Stimulated activated memory B cell treated with anti-CD40 and anti-IgM and Interleukin-4, amounts not matched to agents 10 μg/mL and 1 μg/mL and 100 μg/mL, for 72 hours (primary cell): Measurements from ENCODE around the gene CDRT4.
"Not testable (repeated sequence)": the region's sequence is repeated elsewhere in the genome, so short reads cannot be mapped to it uniquely, and the experiment has no call there.

Source experiments
- ATAC-seq: fragments of 150-1000 bp; cut with Tn5 transposase; 2 replicates; pipeline ENCODE4 v1.10.0; 2021
- H3K27ac Mint-ChIP-seq: one replicate; pipeline ENCODE4 v1.8.0; 2022; ENCODE audit warnings: mild to moderate bottlenecking, mixed read lengths
- H3K27me3 Mint-ChIP-seq: one replicate; pipeline ENCODE4 v1.8.0; 2022; ENCODE audit warnings: mixed read lengths
- H3K36me3 Mint-ChIP-seq: one replicate; pipeline ENCODE4 v1.8.0; 2022; ENCODE audit warnings: mixed read lengths
- H3K4me1 Mint-ChIP-seq: one replicate; pipeline ENCODE4 v1.8.0; 2022; ENCODE audit warnings: mixed read lengths
- H3K4me3 Mint-ChIP-seq: one replicate; pipeline ENCODE4 v1.8.0; 2022; ENCODE audit warnings: mild to moderate bottlenecking, moderate library complexity, mixed read lengths
- H3K9me3 Mint-ChIP-seq: one replicate; pipeline ENCODE4 v1.8.0; 2022; ENCODE audit warnings: mixed read lengths

CDRT4 gene

GRCh38 chr17:15467592-15467991 is at the start of gene CDRT4:
Gene CDRT4, minus strand, starts transcription at chr17:15467621. Its CDS starts 27,383 bp downstream, at chr17:15440238.
- ATAC-seq: no peak
- no peaks in the 10 kb centered on the region for H3K4me1 Mint-ChIP-seq
- H3K9me3 Mint-ChIP-seq: peaks cover 1% of the 10 kb centered on the region
- H3K4me3 Mint-ChIP-seq: no peak within 1 kb of the TSS
- no peaks in the 10 kb centered on the region for H3K27me3 Mint-ChIP-seq
- H3K27ac Mint-ChIP-seq: no peak within 1 kb of the TSS
- peaks cover 6% of the 10 kb centered on the region for H3K36me3 Mint-ChIP-seq

GRCh38 chr17:15516150-15516549 is 48.7 kb upstream of the CDRT4 start:
- no peak overlapping the region for H3K27ac Mint-ChIP-seq
- H3K36me3 Mint-ChIP-seq: peaks cover 41% of the 10 kb centered on the region
- no peak overlapping the region for H3K4me3 Mint-ChIP-seq
- no peaks in the 10 kb centered on the region for H3K27me3 Mint-ChIP-seq
- H3K4me1 Mint-ChIP-seq: no peaks in the 10 kb centered on the region
- no peaks in the 10 kb centered on the region for H3K9me3 Mint-ChIP-seq
- no peak for ATAC-seq

GRCh38 chr17:15514469-15514868 is 47.0 kb upstream of the CDRT4 start:
- no peaks in the 10 kb centered on the region for H3K9me3 Mint-ChIP-seq
- H3K36me3 Mint-ChIP-seq: peaks cover 47% of the 10 kb centered on the region
- no peak overlapping the region for H3K27ac Mint-ChIP-seq
- no peaks in the 10 kb centered on the region for H3K27me3 Mint-ChIP-seq
- no peak for ATAC-seq
- H3K4me3 Mint-ChIP-seq: no peak overlapping the region
- H3K4me1 Mint-ChIP-seq: no peaks in the 10 kb centered on the region

- no peak overlapping the region for H3K4me3 Mint-ChIP-seq
- no peak overlapping the region for H3K27ac Mint-ChIP-seq
- no peaks in the 10 kb centered on the region for H3K9me3 Mint-ChIP-seq
These were observed 46.5 kb upstream of the CDRT4 start for GRCh38 chr17:15513856-15514459.

GRCh38 chr17:15513058-15513791 is 45.8 kb upstream of the CDRT4 start:
- no peaks in the 10 kb centered on the region for H3K9me3 Mint-ChIP-seq
- H3K27me3 Mint-ChIP-seq: no peaks in the 10 kb centered on the region
- ATAC-seq: no peak
- no peak overlapping the region for H3K27ac Mint-ChIP-seq
- H3K4me1 Mint-ChIP-seq: no peaks in the 10 kb centered on the region
- H3K4me3 Mint-ChIP-seq: no peak overlapping the region
- H3K36me3 Mint-ChIP-seq: peaks cover 47% of the 10 kb centered on the region

More at GRCh38 chr17:15513856-15514459, 46.5 kb upstream of the CDRT4 start:
- no peak for ATAC-seq
- H3K27me3 Mint-ChIP-seq: no peaks in the 10 kb centered on the region
- H3K4me1 Mint-ChIP-seq: no peaks in the 10 kb centered on the region
- peaks cover 45% of the 10 kb centered on the region for H3K36me3 Mint-ChIP-seq

GRCh38 chr17:15512071-15512709 is 44.8 kb upstream of the CDRT4 start:
- H3K9me3 Mint-ChIP-seq: no peaks in the 10 kb centered on the region
- no peak for ATAC-seq

GRCh38 chr17:15511142-15511541 is 43.7 kb upstream of the CDRT4 start:
- Mint-ChIP-seq H3K36me3 (peaks cover 45% of the 10 kb centered on the region), H3K27ac (no peak overlapping the region), H3K27me3 (no peaks in the 10 kb centered on the region), H3K9me3 (no peaks in the 10 kb centered on the region), H3K4me1 (no peaks in the 10 kb centered on the region), H3K4me3 (no peak overlapping the region)
- ATAC-seq: no peak

More at GRCh38 chr17:15512071-15512709, 44.8 kb upstream of the CDRT4 start:
- no peaks in the 10 kb centered on the region for H3K27me3 Mint-ChIP-seq
- no peaks in the 10 kb centered on the region for H3K4me1 Mint-ChIP-seq
- H3K27ac Mint-ChIP-seq: no peak overlapping the region
- no peak overlapping the region for H3K4me3 Mint-ChIP-seq
- H3K36me3 Mint-ChIP-seq: peaks cover 46% of the 10 kb centered on the region

- no peak for ATAC-seq
- H3K36me3 Mint-ChIP-seq: peaks cover 37% of the 10 kb centered on the region
- no peak overlapping the region for H3K27ac Mint-ChIP-seq
- H3K4me1 Mint-ChIP-seq: no peaks in the 10 kb centered on the region
- no peaks in the 10 kb centered on the region for H3K9me3 Mint-ChIP-seq
- H3K27me3 Mint-ChIP-seq: no peaks in the 10 kb centered on the region
- H3K4me3 Mint-ChIP-seq: no peak overlapping the region
These were observed 42.9 kb upstream of the CDRT4 start for GRCh38 chr17:15510361-15510760.

GRCh38 chr17:15509095-15509494 is 41.7 kb upstream of the CDRT4 start:
- H3K27ac Mint-ChIP-seq: no peak overlapping the region
- no peak for ATAC-seq
- peaks cover 28% of the 10 kb centered on the region for H3K36me3 Mint-ChIP-seq
- no peaks in the 10 kb centered on the region for H3K27me3 Mint-ChIP-seq
- no peak overlapping the region for H3K4me3 Mint-ChIP-seq
- H3K9me3 Mint-ChIP-seq: no peaks in the 10 kb centered on the region
- peaks cover 2% of the 10 kb centered on the region for H3K4me1 Mint-ChIP-seq

GRCh38 chr17:15508466-15508865 is 41.0 kb upstream of the CDRT4 start:
- H3K27ac Mint-ChIP-seq: no peak overlapping the region
- peaks cover 28% of the 10 kb centered on the region for H3K36me3 Mint-ChIP-seq
- no peak for ATAC-seq
- peaks cover 8% of the 10 kb centered on the region for H3K4me1 Mint-ChIP-seq
- no peaks in the 10 kb centered on the region for H3K27me3 Mint-ChIP-seq
- H3K9me3 Mint-ChIP-seq: no peaks in the 10 kb centered on the region
- H3K4me3 Mint-ChIP-seq: no peak overlapping the region

- peaks cover 28% of the 10 kb centered on the region for H3K36me3 Mint-ChIP-seq
These were observed 40.5 kb upstream of the CDRT4 start for GRCh38 chr17:15507896-15508295.

GRCh38 chr17:15507001-15507400 is 39.6 kb upstream of the CDRT4 start:
- H3K4me3 Mint-ChIP-seq: no peak overlapping the region
- H3K4me1 Mint-ChIP-seq: peaks cover 19% of the 10 kb centered on the region
- no peaks in the 10 kb centered on the region for H3K27me3 Mint-ChIP-seq
- H3K9me3 Mint-ChIP-seq: no peaks in the 10 kb centered on the region
- H3K27ac Mint-ChIP-seq: no peak overlapping the region
- peaks cover 28% of the 10 kb centered on the region for H3K36me3 Mint-ChIP-seq
- no peak for ATAC-seq

More at GRCh38 chr17:15507896-15508295, 40.5 kb upstream of the CDRT4 start:
- H3K9me3 Mint-ChIP-seq: no peaks in the 10 kb centered on the region
- no peaks in the 10 kb centered on the region for H3K27me3 Mint-ChIP-seq
- peaks cover 14% of the 10 kb centered on the region for H3K4me1 Mint-ChIP-seq
- no peak overlapping the region for H3K27ac Mint-ChIP-seq
- ATAC-seq: no peak
- H3K4me3 Mint-ChIP-seq: no peak overlapping the region

GRCh38 chr17:15505708-15506107 is 38.3 kb upstream of the CDRT4 start:
- H3K27ac Mint-ChIP-seq, H3K9me3 Mint-ChIP-seq, H3K27me3 Mint-ChIP-seq, ATAC-seq, H3K4me3 Mint-ChIP-seq: not testable (repeated sequence)
- H3K36me3 Mint-ChIP-seq: peaks cover 33% of the 10 kb centered on the region
- H3K4me1 Mint-ChIP-seq: peaks cover 19% of the 10 kb centered on the region

- H3K4me3 Mint-ChIP-seq: peak overlapping the region; percentile 57
- peaks cover 19% of the 10 kb centered on the region for H3K4me1 Mint-ChIP-seq
- ATAC-seq: no peak
- H3K27ac Mint-ChIP-seq: peak overlapping the region; percentile 66
- H3K36me3 Mint-ChIP-seq: peaks cover 45% of the 10 kb centered on the region
- no peaks in the 10 kb centered on the region for H3K9me3 Mint-ChIP-seq
- H3K27me3 Mint-ChIP-seq: no peaks in the 10 kb centered on the region
These were observed 36.3 kb upstream of the CDRT4 start for GRCh38 chr17:15503731-15504130.

GRCh38 chr17:15502369-15503112 is 35.1 kb upstream of the CDRT4 start:
- H3K4me1 Mint-ChIP-seq: peaks cover 19% of the 10 kb centered on the region
- ATAC-seq: peak; percentile 88
- peak overlapping the region; percentile 57 for H3K4me3 Mint-ChIP-seq
- no peaks in the 10 kb centered on the region for H3K9me3 Mint-ChIP-seq
- peaks cover 43% of the 10 kb centered on the region for H3K36me3 Mint-ChIP-seq
- H3K27ac Mint-ChIP-seq: peak overlapping the region; percentile 66
- H3K27me3 Mint-ChIP-seq: no peaks in the 10 kb centered on the region
